Stimulated activated naive CD8-positive, alpha-beta T cell treated with anti-CD3 and anti-CD28 coated beads, Interleukin-15, Interleukin-2, amounts not matched to agents 100 ng/mL and 50 ng/mL, for 24 hours (primary cell): Measurements from ENCODE around the gene FOXJ1.
"Not testable (repeated sequence)": the region's sequence is repeated elsewhere in the genome, so short reads cannot be mapped to it uniquely, and the experiment has no call there.

Experiments
- H3K27ac Mint-ChIP-seq: one replicate; pipeline ENCODE4 v1.8.0; 2021; ENCODE audit warnings: mild to moderate bottlenecking, mixed read lengths
- H3K27me3 Mint-ChIP-seq: one replicate; pipeline ENCODE4 v1.8.0; 2021; ENCODE audit warnings: mixed read lengths
- H3K36me3 Mint-ChIP-seq: one replicate; pipeline ENCODE4 v1.8.0; 2021; ENCODE audit warnings: low read depth, mixed read lengths
- H3K4me1 Mint-ChIP-seq: one replicate; pipeline ENCODE4 v1.8.0; 2021; ENCODE audit warnings: low read depth, mixed read lengths
- H3K4me3 Mint-ChIP-seq: one replicate; pipeline ENCODE4 v1.8.0; 2021; ENCODE audit warnings: mild to moderate bottlenecking, mixed read lengths
- H3K9me3 Mint-ChIP-seq: one replicate; pipeline ENCODE4 v1.8.0; 2021; ENCODE audit warnings: mixed read lengths

Gene FOXJ1

DNA sequence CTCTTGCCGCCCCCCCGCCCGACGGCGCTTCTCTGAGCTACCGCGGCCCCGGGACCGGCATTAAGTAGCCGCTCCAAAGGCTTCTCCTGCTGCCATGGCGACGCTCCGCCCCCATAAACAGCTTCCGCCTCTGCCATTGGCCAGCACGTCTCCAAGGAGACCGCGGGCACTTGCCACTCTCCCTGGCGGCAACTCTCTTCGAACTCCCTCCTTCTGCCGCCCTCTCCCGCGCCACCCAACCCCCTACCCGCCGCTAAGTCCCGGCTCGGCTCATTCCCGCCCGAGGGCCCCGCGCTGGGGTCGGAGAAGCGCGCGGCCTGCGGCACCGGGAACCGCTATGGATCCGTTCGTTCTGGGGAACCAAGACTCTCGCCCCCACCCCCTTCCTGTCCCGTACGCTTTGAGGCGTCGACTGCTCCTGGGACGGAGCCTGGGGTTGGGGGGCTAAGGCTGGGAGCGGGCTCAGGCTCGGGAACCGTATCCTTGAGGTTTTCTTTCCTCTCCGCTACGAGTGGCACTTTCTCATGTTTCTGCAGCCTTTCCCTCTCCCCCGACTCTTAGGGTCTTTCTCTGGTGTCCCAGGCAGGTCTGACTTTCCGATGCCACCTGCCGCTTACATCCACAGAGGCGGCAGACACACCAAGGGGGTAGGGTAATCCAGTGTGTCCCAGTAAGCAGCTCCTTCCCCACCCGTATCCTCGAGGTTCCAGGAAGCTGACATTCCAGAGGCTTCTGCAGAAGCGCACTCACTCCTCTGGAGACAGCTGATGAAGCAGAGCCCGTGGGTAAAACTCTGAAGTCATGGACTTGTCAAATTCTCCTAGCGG lies at the start of gene FOXJ1:
FOXJ1 (minus strand) TSS at position 34 of the 827 bp plus-strand sequence. CDS start 850 bp downstream, outside the sequence.
- Mint-ChIP-seq H3K27me3 (peaks cover 3% of the 10 kb centered on the region), H3K27ac (no peak within 1 kb of the TSS), H3K9me3 (no peaks in the 10 kb centered on the region), H3K4me3 (peak within 1 kb of the TSS; percentile 77), H3K4me1 (peaks cover 58% of the 10 kb centered on the region), H3K36me3 (no peaks in the 10 kb centered on the region)

DNA sequence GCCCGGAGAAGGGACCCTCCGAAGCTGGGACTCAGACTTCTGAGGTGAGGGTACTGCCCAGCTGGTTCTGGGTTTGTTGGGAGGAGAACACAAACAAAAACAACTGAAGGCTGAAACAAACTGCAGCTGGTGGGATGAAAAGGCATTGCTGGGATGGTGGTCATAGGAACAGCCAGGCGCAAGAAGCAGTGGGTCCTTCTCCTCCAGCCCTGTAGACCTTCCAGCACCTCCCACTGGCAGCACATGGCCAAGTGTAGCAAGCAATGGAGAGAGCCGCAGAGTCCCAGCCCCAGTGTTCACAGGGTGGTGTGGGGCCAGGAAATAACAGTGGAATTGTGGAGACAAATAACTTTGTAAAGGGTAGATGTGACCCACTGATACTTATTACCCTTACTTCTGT lies 48.7 kb upstream of the FOXJ1 start:
- H3K27ac Mint-ChIP-seq: peak overlapping the region; percentile 96
- H3K36me3 Mint-ChIP-seq: peaks cover 13% of the 10 kb centered on the region
- peak overlapping the region; percentile 69 for H3K4me3 Mint-ChIP-seq
- peaks cover 93% of the 10 kb centered on the region for H3K4me1 Mint-ChIP-seq
- H3K9me3 Mint-ChIP-seq: no peaks in the 10 kb centered on the region
- H3K27me3 Mint-ChIP-seq: no peaks in the 10 kb centered on the region

DNA sequence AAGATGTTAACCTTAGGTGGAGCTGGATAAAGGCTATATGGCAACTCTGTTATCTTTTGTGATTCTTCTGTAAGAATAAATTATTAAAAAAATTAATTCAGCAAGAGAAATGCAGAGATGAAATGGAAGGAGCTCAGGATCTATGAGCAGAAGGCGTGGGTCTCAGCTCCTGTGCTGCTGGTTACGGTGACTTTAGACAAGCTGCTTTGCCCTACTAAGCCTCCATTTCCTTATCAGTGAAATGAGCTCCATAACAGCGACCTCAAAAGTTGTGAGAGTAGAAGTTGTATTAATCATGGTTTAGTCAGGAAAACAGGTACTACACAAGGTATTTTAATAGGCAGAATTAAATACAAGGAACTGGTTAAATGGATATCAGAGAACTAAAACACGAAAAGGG lies 48.2 kb upstream of the FOXJ1 start:
- H3K27me3 Mint-ChIP-seq: no peaks in the 10 kb centered on the region
- peak overlapping the region; percentile 69 for H3K4me3 Mint-ChIP-seq
- no peaks in the 10 kb centered on the region for H3K9me3 Mint-ChIP-seq

GRCh38 chr17:76188213-76189016 lies 47.4 kb upstream of the FOXJ1 start:
- Mint-ChIP-seq H3K27ac (peak overlapping the region; percentile 81), H3K4me3 (peak overlapping the region; percentile 21), H3K27me3 (no peaks in the 10 kb centered on the region), H3K9me3 (no peaks in the 10 kb centered on the region), H3K4me1 (peaks cover 85% of the 10 kb centered on the region), H3K36me3 (peaks cover 5% of the 10 kb centered on the region)

More for the DNA sequence above, 48.2 kb upstream of the FOXJ1 start:
- peak overlapping the region; percentile 96 for H3K27ac Mint-ChIP-seq
- H3K4me1 Mint-ChIP-seq: peaks cover 93% of the 10 kb centered on the region
- H3K36me3 Mint-ChIP-seq: peaks cover 8% of the 10 kb centered on the region

- not testable (repeated sequence) for H3K36me3 Mint-ChIP-seq, H3K9me3 Mint-ChIP-seq, H3K4me3 Mint-ChIP-seq, H3K27ac Mint-ChIP-seq, H3K27me3 Mint-ChIP-seq
- H3K4me1 Mint-ChIP-seq: peaks cover 75% of the 10 kb centered on the region
These were observed 45.7 kb upstream of the FOXJ1 start for GRCh38 chr17:76186774-76187173.

DNA sequence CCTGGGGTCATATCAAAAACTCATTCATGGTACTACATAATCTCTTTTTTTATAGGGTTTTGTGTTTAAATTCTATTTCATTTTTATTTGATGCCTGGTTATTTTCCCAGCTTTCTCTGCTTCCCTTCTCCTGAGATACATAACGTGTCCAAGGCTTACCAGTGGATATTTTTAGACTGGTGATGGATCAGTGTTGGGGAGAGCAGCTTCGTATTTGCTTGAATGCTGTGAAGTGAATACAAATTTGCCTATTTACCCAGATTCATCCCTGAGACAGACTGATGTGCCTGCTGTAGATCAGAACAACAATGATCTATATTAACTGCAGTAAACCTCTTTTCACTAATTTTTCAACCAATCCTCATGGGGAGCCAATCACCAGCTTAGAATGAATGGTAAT lies 43.2 kb upstream of the FOXJ1 start:
- H3K36me3 Mint-ChIP-seq: peaks cover 17% of the 10 kb centered on the region
- H3K27ac Mint-ChIP-seq: no peak overlapping the region
- H3K9me3 Mint-ChIP-seq: no peaks in the 10 kb centered on the region
- no peak overlapping the region for H3K4me3 Mint-ChIP-seq
- H3K27me3 Mint-ChIP-seq: no peaks in the 10 kb centered on the region
- H3K4me1 Mint-ChIP-seq: peaks cover 76% of the 10 kb centered on the region

GRCh38 chr17:76182016-76182764 lies 41.1 kb upstream of the FOXJ1 start:
- Mint-ChIP-seq H3K4me1 (peaks cover 68% of the 10 kb centered on the region), H3K36me3 (peaks cover 12% of the 10 kb centered on the region)

DNA sequence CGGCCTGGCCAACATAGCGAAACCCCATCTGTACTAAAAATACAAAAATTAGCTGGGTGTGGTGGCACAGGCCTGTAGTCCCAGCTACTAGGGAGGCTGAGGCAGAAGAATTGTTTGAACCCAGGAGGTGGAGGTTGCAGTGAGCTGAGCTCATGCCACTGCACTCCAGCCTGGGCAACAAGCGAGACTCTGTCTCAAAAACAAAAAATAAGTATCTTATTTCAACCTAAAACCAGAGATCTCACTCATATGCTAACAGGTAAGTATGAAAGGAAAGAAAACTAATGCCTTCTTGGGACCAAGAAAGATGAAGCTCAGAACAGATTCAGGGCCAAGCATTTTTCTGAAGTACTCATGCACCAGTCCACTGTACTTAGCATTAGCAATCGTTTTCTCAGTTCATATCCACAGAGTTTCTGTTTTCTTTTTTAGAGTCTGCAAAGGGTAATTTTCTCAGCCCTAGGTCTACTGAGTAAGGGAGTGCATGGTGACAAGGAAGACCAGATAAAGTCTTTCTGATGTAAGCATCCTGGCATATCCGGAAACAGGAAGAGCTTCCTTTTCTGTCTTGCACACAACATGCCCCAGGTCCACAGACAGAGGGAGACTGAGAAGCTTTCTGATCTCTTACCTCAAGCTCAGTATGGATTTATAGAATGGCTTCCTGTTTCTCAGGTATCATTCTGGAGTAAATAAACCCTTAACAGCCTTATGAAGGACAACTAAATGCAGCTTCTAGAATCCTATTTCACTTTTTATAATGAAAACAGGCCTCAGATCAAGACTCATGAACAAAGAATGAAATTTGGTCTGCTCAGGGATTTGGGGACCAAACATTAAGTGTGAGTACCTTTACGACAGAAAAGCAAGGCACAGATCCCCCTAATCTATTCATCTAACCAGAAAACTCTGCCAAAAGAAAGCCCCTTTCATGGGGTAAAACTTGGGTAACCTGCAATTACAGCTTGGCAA lies 38.7 kb upstream of the FOXJ1 start:
- peak overlapping the region; percentile 88 for H3K27ac Mint-ChIP-seq
- H3K9me3 Mint-ChIP-seq: no peaks in the 10 kb centered on the region
- H3K36me3 Mint-ChIP-seq: peaks cover 12% of the 10 kb centered on the region
- peak overlapping the region; percentile 75 for H3K4me3 Mint-ChIP-seq
- H3K27me3 Mint-ChIP-seq: no peaks in the 10 kb centered on the region
- H3K4me1 Mint-ChIP-seq: peaks cover 54% of the 10 kb centered on the region

More at GRCh38 chr17:76182016-76182764, 41.1 kb upstream of the FOXJ1 start:
- H3K27me3 Mint-ChIP-seq: no peaks in the 10 kb centered on the region
- peak overlapping the region; percentile 60 for H3K4me3 Mint-ChIP-seq
- H3K9me3 Mint-ChIP-seq: no peaks in the 10 kb centered on the region
- H3K27ac Mint-ChIP-seq: peak overlapping the region; percentile 90

GRCh38 chr17:76178124-76178523 lies 37.1 kb upstream of the FOXJ1 start:
- no peak overlapping the region for H3K4me3 Mint-ChIP-seq
- H3K27me3 Mint-ChIP-seq: no peaks in the 10 kb centered on the region
- peaks cover 49% of the 10 kb centered on the region for H3K4me1 Mint-ChIP-seq
- H3K36me3 Mint-ChIP-seq: peaks cover 12% of the 10 kb centered on the region
- no peaks in the 10 kb centered on the region for H3K9me3 Mint-ChIP-seq
- peak overlapping the region; percentile 31 for H3K27ac Mint-ChIP-seq

DNA sequence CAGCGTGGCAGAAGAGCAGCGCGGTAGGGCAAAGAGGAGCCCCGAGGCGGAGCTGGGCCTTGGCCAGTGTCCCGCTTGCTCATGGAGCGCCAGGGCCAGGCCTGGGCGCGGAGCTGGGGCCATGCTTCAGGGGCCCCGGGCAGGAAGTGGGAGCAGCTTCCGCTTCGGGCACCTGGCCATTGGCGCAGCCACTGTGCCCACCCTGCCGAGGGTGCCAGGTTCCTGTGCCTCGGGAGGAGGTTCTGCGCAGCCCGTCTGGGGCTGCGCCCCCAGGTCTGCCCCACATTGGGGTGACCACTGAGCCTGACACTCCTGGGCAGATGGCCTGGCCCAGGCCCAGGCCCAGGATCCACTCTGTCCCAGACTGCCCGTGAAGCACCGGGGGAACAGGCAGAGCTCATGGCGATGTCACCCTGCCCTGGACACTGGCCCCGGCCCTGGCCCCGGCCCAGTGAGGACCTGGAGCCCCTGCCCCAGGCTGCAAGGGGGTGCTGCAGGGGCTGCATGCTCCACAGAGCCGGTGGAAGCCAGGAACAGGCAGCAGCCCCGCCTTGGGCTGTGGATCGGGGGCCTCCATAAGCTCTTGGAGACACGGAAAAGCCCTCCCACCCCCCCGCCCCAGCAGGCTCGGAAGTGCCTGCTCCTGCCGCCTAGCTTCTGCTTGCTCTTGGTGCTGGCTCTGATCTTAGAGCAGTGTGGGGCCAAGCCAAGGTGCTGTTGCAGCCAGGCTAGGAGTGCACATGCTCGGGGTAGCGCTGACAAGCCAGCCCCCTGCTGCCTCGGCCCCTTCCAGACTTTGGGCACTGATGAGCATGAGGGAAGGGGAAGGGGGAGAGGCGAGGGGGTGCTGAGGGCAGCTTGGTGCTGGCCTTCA lies 35.9 kb upstream of the FOXJ1 start:
- Mint-ChIP-seq H3K9me3 (no peaks in the 10 kb centered on the region), H3K27ac (no peak overlapping the region), H3K4me1 (peaks cover 43% of the 10 kb centered on the region), H3K27me3 (no peaks in the 10 kb centered on the region), H3K36me3 (peaks cover 12% of the 10 kb centered on the region), H3K4me3 (no peak overlapping the region)

- H3K27ac Mint-ChIP-seq: no peak overlapping the region
- peaks cover 15% of the 10 kb centered on the region for H3K4me1 Mint-ChIP-seq
- no peaks in the 10 kb centered on the region for H3K36me3 Mint-ChIP-seq
- no peaks in the 10 kb centered on the region for H3K9me3 Mint-ChIP-seq
- H3K27me3 Mint-ChIP-seq: no peaks in the 10 kb centered on the region
- H3K4me3 Mint-ChIP-seq: no peak overlapping the region
These were observed 33.0 kb upstream of the FOXJ1 start for GRCh38 chr17:76174037-76174436.

DNA sequence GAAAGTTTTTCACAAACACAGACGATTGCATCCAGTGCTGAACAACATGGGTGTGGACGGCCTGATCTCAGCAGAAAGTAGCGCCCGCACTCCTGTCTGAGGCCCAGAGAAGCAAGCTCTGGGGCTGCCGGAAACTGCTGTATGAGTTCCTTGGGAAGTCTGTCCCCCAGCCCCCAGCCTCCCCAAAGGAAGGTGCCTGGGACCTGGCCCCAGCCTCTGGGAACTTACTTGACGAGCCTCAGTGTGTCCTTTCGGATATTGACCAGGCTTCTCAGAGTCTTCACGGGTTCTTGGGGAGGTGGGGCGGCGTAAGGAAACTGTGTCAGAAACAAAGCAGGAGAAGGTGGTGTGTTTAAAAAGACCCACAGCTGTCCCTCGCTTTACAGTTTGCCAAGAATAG lies 32.4 kb upstream of the FOXJ1 start:
- no peak overlapping the region for H3K4me3 Mint-ChIP-seq

DNA sequence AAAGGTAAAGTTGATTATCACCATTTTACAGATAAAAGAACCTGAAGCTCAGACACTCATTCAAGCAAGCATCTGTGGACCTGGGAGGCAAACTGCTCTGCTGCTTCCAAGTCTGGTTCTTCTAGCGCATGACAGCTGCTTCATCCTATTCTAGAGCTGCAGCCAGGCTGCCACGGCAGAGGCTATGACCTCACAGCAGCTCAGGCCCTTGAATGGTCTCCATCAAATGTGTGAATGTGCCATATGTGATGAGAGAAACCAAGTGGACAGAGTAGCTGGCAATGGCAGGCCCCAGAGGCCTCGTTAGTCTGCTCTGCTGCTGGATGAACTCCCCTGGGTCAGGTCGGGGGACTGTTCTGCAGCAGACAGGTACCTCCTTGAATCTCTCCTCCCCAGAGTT lies 30.7 kb upstream of the FOXJ1 start:
- H3K36me3 Mint-ChIP-seq: no peaks in the 10 kb centered on the region
- H3K27ac Mint-ChIP-seq: no peak overlapping the region
- no peaks in the 10 kb centered on the region for H3K27me3 Mint-ChIP-seq
- H3K9me3 Mint-ChIP-seq: no peaks in the 10 kb centered on the region
- no peak overlapping the region for H3K4me3 Mint-ChIP-seq
- peaks cover 7% of the 10 kb centered on the region for H3K4me1 Mint-ChIP-seq

More for the DNA sequence above, 32.4 kb upstream of the FOXJ1 start:
- H3K27ac Mint-ChIP-seq: no peak overlapping the region
- peaks cover 10% of the 10 kb centered on the region for H3K4me1 Mint-ChIP-seq
- H3K9me3 Mint-ChIP-seq: no peaks in the 10 kb centered on the region
- no peaks in the 10 kb centered on the region for H3K36me3 Mint-ChIP-seq
- no peaks in the 10 kb centered on the region for H3K27me3 Mint-ChIP-seq
